ENCODE measurements around the gene FBXO5. TPM values are rescaled to one million over a fixed set of nuclear protein-coding genes. Genes with fewer than 3 reads are reported as not detected.

The FBXO5 gene
- total RNA-seq, 2 donors from 2014 or later = 7.4 to 16.2 TPM

DNA sequence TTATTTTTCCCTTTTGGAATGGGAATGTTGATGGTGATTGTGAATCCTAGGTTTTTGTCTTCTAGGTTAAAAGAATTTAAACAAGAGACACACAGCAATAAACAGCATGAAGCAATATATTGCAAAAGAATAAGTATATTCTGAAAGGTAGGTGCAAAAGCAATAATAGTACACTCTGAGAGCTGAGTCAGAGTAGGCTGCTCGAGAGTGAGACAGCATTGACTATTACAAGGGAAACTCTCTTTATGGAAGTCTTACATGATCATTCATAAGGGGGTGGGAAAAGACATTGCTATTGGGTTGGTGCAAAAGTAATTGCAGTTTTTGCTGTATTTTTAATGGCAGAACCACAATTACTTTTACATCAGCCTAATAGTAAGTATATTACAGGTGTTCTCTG, 25.0 kb downstream of the FBXO5 start:
- intact Hi-C loops (cut with DNase I) = no loop called here
- Histone ChIP-seq H3K27ac (no peak overlapping the region), H3K9me3 (no peaks in the 10 kb centered on the region), H3K27me3 (no peaks in the 10 kb centered on the region), H3K4me1 (no peaks in the 10 kb centered on the region), H3K9ac (ENCODE audit: low read depth in 2 of 2, low read length in 2 of 2) (no peak overlapping the region), H3K4me3 (no peak overlapping the region), H3K36me3 (no peaks in the 10 kb centered on the region)
- no peak for TF ChIP-seq CTCF (IDR thresholded peaks at IDR 0.05)
- no peak for DNase-seq

DNA sequence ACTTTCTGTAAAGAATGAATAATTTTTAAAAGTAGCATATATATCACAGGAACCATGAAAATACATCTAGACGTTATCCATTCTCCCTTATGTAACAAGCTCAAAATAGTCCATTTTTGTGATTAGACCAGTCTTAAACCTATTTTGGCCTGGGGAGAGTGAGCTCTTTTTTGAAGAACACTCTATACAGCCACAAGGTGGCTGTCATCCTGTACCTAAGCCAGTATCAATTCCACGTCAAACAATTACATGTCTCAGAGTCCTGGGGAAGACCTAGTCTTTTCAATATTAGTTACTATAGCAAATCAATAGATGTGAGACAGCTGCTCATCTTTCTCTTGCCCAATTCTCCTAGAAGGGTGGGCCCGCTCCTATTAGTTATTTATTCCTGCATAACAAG, 28.4 kb downstream of the FBXO5 start:
- Histone ChIP-seq H3K9ac (ENCODE audit: low read depth in 2 of 2, low read length in 2 of 2) (no peak overlapping the region), H3K4me1 (no peaks in the 10 kb centered on the region), H3K36me3 (no peaks in the 10 kb centered on the region), H3K27me3 (no peaks in the 10 kb centered on the region), H3K27ac (no peak overlapping the region), H3K4me3 (no peak overlapping the region), H3K9me3 (no peaks in the 10 kb centered on the region)
- no peak for DNase-seq
- TF ChIP-seq CTCF (IDR thresholded peaks at IDR 0.05) = no peak
- intact Hi-C loops (cut with DNase I) = no loop called here

GRCh38 chr6:152952866-152953509, 29.9 kb downstream of the FBXO5 start:
- Histone ChIP-seq H3K4me1 (no peaks in the 10 kb centered on the region), H3K27me3 (no peaks in the 10 kb centered on the region), H3K27ac (no peak overlapping the region), H3K4me3 (no peak overlapping the region), H3K9ac (ENCODE audit: low read depth in 2 of 2, low read length in 2 of 2) (no peak overlapping the region), H3K9me3 (no peaks in the 10 kb centered on the region), H3K36me3 (no peaks in the 10 kb centered on the region)
- intact Hi-C loops (cut with DNase I) = no loop called here
- TF ChIP-seq CTCF (IDR thresholded peaks at IDR 0.05) = no peak
- DNase-seq = no peak

DNA sequence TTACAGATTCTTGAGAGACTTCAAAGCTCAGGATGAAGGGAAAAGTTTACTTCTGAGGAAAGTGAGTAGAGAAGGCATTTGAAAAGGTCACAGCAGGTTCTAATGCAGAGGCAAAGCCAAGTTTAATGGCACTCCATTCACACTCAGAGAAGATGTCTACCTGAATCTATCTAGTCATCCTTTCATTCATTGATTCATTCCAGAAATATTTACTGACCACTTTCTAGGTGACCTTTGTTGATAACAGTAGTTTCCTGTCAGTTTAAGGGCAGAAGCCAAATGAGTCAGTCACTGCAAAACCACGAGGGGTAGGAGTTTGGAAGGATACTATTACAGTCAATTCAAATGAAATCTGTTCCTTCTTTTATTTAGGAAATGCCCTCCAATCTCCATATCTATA, 30.8 kb downstream of the FBXO5 start:
- no peak overlapping the region for H3K27ac ChIP-seq
- no peak overlapping the region for H3K9ac ChIP-seq (ENCODE audit: low read depth in 2 of 2, low read length in 2 of 2)
- no peaks in the 10 kb centered on the region for H3K4me1 ChIP-seq
- TF ChIP-seq CTCF (IDR thresholded peaks at IDR 0.05) = no peak
- H3K36me3 ChIP-seq = no peaks in the 10 kb centered on the region
- no peak overlapping the region for H3K4me3 ChIP-seq
- DNase-seq = no peak
- no peaks in the 10 kb centered on the region for H3K27me3 ChIP-seq
- H3K9me3 ChIP-seq = no peaks in the 10 kb centered on the region
- intact Hi-C loops (cut with DNase I) = no loop called here

- TF ChIP-seq CTCF (IDR thresholded peaks at IDR 0.05) = no peak
Observed at GRCh38 chr6:152950240-152950639, 32.6 kb downstream of the FBXO5 start.

More at GRCh38 chr6:152950240-152950639, 32.6 kb downstream of the FBXO5 start:
- intact Hi-C loops (cut with DNase I) = no loop called here
- Histone ChIP-seq H3K4me1 (no peaks in the 10 kb centered on the region), H3K27ac (no peak overlapping the region), H3K9ac (ENCODE audit: low read depth in 2 of 2, low read length in 2 of 2) (no peak overlapping the region), H3K9me3 (no peaks in the 10 kb centered on the region), H3K36me3 (no peaks in the 10 kb centered on the region), H3K4me3 (no peak overlapping the region), H3K27me3 (no peaks in the 10 kb centered on the region)
- no peak for DNase-seq
